GM21390 (cell line): ENCODE results near the gene CDCA4.
A peak's percentile ranks its signal among the peaks of the same experiment; 100 is the strongest.
"Not testable (repeated sequence)": the region's sequence is repeated elsewhere in the genome, so short reads cannot be mapped to it uniquely, and the experiment has no call there.

Source experiments
- ATAC-seq: cut with Tn5 transposase; IDR thresholded peaks from one replicate; pipeline ENCODE4 v1.9.1; 2021; ENCODE audit not compliant: unreplicated experiment

CDCA4 gene

DNA sequence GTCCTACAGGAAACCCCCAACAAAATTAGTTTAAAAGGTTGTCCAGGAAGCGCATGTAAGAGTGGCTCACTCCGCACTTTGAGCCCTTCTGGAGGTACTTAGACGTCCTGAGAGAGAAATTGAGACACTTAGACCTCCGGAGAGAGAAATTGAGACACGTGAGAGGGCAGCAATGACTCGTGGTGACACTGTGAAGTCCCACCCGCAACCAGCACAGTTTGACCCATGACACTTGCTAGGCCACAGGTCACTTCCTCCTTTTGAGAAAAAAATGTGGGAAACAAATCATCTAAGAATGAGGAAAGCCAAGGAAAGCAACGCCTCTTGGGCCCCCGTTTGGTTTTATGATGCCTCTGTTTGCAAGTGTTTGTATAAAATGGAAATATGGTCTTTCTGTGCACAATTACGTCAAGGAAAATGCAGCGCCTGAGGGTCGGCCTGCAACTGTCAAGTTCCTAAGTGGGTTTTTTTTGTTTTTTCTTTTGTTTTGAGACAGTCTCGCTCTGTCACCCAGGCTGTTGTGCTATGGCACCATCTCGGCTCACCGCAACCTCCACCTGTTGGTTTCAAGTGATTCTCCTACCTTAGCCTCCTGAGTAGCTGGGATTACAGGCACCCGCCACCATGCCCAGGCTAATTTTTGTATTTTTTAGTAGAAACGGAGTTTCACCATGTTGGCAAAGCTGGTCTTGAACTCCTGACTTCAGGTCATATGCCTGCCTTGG lies 13.6 kb upstream of the CDCA4 start:
- ATAC-seq, result no peak

DNA sequence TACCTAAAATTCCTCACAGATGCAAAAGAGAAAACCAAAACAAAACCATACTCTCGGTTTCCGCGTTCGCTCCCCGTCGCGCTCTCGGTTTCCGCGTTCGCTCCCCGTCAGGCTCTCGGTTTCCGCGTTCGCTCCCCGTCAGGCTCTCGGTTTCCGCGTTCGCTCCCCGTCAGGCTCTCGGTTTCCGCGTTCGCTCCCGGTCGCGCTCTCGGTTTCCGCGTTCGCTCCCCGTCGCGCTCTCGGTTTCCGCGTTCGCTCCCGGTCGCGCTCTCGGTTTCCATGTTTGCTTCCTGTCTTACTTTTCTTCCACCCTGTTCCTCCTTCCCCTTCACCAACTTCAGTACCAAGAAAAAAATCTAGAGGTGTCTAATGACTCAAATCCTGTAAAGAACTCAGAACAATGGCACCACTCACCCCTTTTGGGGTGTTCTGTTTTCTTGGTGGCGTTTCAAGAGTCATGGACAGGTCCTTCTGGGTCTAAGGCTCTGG lies 12.6 kb upstream of the CDCA4 start:
- ATAC-seq, result not testable (repeated sequence)

DNA sequence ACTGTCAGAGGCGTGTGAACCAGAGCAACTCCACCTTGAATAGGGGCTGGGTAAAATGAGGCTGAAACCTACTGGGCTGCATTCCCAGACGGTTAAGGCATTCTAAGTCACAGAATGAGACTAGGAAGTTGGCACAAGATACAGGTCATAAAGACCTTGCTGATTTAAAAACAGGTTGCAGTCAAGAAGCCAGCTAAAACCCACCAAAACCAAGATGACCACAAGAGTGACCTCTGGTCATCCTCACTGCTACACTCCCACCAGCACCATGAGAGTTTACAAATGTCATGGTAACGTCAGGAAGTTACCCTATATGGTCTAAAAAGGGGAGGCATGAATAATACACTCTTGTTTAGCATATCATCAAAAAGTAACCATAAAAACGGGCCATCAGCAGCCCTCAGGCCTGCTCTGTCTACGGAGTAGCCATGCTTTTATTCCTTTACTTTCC lies 11.6 kb upstream of the CDCA4 start:
- ATAC-seq, result not testable (repeated sequence)

DNA sequence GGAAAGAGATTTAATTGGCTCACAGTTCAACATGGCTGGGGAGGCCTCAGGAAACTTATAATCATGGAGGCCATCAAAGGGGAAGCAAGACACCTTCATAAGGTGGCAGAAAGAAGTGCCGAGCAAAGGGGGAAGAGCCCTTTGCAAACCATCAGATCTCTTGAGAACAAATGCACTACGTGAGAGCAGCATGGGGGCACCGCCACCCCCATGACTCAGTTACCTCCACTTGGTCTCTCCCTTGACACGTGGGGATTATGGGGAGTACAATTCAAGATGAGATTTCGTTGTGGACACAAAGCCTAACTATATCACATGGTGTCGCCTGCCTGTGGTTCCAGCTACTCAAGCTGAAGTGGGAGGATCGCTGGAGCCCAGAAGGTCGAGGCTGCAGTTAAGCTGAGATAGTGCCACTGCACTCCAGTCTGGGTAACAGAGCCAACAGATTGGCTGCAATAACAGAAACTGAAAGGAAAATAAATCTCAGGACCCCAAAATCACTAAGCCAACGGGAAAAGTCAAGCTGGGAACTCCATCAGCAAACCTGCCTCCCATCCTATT lies 10.0 kb upstream of the CDCA4 start:
- no peak for ATAC-seq

DNA sequence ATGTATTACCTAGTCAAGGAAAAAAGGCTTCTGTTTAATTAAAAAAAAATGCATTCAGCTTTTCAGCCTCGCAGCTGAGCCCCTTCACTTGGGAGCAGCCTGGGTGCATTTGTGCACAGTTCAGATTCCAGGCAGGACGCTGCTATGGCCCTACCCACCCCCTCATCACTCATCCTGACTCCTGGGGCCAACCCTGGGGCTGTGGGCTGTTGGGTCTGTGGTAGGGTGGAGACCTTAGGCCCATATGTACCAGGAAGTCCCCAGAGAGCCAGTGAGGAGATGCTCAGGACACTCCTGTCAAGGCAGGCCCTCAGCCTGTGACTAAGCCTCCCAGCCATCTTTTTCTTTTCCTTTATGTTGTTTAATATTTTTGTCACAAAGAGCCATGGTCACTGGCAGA lies 9.3 kb upstream of the CDCA4 start:
- ATAC-seq, result no peak

DNA sequence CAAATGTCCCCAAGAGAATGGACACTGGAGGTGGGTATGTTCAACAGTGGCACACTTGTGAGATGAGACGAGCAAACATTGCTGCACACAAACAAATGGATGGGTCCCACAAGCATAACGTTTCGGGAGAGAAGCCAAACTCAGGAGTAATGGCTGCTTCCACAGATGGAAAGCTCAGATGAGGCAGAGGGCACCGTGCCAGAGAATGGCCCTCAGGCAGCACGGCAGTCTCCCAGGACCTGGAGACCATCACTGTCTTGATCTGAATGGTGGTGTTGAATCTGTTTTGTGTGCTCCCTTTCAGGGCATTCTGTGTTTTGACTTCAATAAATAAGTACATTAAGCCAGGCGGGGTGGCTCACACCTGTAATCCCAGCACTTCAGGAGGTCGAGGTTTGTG lies 8.5 kb upstream of the CDCA4 start:
- no peak for ATAC-seq

DNA sequence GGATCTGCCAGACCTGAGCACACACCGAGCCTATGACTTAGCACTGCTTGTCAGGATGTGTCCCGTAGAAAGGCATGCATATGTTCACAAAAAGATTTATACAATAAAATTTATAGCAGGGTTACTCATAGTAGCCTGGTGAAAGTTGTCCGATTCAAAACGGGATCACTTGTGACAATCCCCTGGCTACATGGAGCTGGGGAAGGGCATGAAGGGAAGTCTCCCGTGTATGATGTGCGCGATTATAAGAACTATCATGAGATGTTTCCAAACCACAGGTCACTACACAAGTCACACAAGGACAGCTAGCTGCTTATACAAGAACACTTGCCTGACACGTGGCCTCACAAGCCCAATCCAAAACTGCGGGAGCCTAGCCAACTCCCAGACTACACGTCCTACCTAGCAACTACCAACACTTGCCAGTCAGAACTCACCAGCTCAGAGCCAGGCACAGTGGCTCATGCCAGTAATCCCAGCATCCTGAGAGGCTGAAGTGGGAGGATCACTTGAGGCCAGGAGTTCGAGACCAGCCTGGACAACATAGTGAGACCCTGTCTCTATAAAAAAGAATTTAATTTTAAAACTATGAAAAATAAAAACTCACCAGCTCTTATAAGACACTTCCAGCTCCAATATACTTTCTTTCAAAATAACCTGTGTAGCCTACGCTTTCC lies 7.5 kb upstream of the CDCA4 start:
- no peak for ATAC-seq

DNA sequence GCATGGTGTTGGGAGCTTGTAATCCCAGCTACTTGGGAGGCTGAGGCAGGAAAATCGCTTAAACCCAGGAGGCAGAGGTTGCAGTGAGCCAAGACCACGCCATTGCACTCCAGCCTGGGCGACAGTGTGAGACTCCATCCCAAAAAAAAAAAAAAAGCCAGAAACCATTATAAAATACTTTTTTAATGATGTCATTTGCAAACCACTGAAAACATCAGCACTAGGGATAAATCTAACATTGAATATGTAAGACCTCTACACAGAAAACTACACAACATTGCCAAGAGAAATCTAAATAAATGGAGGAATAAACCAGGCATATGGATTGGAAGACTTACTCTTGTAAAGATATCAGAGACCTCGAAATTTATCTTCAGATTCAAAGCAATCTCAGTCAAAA lies 6.8 kb upstream of the CDCA4 start:
- not testable (repeated sequence) for ATAC-seq

DNA sequence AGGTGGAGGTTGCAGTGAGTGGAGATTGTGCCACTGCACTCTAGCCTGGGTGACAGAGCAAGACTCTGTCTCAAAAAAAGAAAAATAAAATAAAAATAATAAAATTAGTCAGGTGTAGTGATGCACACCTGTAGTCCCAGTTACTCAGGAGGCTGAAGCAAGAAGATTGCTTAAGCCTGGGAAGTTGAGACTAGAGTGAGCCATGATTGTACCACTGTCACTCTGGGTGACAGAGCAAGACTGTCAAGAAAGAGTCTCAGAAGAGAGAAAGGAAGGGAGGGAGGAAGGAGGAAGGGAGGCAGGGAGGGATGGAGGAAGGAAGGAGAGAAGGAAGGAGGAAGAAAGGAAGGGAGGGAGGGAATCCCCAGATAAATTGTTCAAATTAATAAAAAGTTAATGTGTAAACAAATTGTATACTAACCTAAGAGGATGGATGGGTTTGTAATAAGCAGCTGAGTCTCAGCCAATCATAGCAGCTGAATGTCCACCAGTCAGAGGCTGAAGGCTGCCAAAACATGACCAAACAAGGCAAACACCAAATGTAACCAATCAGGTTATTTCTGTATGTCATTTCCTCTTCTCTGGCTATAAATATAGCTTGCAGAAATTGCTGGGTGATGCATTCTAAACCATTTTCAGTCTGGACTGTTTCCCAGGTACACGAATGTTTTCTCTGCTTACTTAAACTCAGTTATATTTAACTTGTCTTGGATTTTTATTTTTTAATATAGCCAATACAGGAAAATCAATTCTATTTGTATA lies 6.1 kb upstream of the CDCA4 start:
- ATAC-seq, result no peak

DNA sequence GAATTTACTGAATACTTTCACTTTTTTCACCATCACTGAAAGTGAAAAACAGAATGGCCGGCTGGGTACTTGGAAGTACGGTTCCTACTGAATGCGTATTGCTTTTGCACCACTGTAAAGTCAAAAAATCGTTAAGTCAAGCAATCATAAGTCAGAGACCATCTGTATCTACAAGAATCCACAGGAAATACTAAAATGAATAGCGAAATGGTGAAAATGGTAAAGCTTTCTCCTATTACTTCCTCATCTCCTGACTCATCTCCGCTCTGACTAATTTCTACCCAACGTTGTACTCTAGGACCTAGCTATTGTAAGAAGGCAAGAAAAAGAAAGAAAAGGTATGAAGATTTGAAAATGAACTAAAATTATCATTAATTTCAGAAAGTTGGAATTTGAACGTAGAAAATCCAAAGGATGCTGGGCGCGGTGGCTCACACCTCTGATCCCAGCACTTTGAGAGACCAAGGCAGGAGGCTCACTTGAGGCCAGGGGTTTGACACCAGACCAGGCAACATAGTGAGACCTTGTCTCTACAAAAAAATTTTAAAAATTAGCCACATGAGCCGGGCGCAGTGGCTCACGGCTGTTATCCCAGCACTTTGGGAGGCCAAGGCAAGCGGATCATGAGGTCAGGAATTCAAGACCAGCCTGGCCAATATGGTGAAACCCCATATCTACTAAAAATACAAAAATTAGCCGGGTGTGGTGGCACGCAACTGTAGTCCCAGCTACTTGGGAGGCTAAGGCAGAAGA lies 5.3 kb upstream of the CDCA4 start:
- peak; percentile 34 for ATAC-seq

DNA sequence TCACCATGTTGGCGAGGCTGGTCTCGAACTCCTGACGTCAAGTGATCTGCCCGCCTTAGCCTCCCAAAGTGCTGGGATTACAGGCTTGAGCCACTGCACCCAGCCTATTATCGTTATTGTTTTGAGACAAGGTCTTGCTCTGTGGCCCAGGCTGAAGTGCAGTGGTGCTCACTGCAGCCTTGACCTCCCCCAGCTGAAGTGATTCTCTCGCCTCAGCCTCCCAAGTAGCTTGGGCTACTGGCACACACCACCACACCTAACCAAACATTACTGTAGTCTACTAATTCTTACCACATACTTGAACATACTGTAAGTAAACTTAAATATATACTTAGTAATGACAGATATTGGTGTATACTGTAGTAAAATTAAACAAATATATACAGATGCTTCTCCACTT lies 4.5 kb upstream of the CDCA4 start:
- ATAC-seq, result no peak

DNA sequence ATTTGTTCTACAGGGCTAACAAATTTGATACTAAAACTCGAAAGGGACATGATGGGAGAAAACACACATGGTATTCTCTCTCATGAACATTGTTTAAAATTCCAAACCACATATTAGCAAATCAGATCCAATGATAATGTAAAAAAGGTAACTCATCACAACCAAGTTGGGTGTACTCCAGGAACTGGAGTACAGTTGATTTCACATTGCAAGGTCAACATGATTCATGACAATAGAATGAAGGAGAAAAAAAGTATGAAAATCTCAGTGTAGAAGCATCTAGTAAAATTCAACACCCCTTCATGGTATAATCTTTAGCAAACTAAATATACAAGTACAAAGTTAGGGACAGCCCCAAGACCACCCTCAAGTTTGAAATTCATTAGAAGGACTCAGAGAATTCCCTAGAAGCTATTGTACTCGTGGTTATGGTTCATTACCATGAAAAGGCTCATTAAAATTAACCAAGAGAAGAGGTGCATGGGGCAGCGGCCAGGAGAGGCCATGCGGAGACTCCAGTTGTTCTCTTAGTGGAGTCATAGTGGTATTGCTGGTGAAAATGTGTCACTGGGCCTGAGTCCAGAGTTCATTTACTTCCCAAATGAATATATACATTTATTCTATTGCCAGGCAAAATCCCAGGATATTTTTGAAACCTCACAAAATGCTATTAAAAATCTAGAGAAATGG lies 3.1 kb upstream of the CDCA4 start:
- ATAC-seq, result no peak

DNA sequence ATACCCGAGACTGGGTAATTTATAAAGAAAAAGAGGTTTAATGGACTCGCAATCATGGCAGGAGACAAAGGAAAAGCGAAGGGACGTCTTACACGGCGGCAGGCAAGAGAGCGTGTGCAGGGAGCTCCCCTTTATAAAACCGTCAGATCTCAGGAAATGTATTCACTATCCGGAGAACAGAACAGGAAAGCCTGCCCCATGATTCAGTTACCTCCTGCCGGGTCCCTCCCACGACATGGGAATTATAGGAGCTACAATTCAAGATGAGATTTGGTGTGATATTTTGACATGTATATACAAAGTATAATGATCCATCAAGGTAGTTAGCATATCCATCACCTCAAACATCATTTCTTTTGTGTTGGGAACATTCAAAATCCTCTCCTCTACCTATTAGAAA lies 2.3 kb upstream of the CDCA4 start:
- no peak for ATAC-seq

DNA sequence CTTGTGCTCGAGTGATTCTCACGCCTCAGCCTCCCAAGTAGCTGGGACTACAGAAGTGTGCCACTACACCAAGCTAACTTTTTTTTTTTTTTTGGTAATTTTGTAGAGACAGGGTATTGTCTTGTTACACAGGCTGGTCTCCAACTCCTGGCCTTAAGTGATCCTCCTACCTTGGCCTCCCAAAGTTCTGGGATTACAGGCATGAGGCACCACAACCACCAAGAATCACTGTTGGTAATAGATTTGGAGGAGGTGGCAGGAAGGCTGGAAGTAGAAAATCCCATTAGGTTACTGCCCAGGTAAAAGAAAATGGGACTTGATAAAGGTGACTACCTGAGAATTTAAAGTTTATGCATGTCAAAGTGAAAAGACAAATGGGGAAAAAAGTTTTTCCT lies 1.4 kb upstream of the CDCA4 start:
- no peak for ATAC-seq

DNA sequence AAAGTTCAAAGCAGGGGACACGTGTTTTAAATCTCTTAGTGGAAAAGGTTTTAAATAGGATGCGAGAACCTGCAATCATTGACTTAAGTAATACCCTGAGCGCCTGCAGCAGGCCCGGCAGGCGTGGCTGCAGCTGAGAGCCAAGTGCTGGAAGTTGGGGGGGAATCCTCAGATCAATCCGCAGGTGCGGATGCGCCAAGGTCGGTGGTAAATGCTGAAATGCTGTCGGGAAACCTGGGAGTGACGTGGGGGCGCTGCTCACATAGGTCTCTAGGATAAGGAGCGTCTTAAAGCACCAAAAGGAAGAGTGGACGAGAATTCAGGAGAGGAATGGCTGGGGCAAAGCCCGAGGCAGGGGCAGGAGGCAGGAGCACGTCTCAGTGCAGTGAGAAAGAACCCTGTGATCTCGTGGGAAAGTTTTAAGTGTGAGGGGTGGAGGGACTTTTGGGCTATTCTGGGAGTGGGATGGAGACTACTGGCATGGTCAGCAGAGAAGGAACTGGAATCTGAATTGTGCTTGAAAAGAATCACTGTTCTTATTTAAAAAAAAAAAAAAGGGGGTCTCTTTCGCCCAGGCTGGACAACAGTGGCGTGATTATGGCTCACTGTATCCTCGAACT lies 883 bp upstream of the CDCA4 start:
- peak; percentile 1 for ATAC-seq

DNA sequence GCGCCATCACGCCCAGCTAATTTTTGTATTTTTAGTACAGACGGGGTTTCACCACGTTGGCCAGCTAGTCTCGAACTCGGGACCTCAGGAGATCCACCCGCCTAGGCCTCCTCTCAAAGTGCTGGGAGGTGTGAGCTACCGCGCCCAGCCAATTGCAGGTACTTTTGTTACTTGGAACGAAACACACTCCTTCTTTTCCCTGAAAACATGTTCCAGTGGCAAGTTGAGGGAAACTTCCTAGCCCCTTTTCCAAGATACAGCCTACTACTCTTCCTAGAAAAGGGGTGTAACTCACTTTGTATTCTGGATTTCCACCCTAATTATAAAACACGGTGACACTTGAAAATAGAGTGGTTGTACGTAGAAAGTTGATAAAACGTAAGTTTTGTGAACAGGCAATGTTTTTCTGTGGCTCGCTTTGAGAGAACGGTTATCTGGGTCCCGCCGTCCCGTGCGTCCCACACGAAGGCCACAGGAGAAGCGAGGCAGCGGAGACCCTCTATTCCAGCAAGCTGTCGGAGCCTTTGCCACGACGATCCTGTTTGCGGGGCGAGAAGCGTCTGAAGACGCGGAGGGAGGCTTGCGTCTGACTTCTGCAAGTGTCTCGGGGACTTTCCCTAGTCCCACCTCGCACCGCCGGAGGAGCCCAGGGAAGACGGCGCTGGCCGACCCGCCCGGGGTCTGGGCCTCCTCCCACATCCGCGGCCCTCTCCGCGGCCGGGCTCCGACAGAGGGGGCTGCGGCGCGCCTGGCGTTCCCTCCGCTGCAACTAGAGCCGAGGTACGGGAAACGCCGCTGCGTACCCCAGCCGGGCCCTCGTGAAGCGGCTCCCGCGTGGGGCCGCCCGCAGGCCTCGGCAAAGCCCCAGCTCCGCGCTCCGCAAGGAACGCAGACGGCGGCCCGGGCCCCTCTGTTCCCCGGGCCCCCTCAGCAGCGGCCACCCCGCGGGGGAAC lies 745 bp downstream of the CDCA4 start:
- ATAC-seq, result peak; percentile 16

DNA sequence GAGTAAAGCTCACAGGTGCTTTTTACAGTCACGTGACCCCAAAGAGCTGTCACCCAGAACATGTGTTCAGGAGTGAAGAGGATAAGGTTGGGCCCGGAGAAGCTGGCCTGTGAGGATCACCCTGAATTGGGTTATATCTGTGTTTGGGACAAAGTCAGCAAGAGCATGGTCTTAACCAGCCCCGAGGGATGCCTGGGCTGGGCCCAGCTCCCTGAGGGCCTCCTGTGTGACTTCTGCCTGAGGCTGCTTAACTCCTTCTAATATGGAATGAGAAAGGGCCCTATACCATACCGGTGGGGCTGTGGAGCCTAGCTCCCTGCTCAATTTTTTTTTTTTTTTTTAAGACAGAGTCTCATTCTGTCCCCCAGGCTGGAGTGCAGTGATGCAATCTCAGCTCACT lies 2.5 kb downstream of the CDCA4 start:
- no peak for ATAC-seq

DNA sequence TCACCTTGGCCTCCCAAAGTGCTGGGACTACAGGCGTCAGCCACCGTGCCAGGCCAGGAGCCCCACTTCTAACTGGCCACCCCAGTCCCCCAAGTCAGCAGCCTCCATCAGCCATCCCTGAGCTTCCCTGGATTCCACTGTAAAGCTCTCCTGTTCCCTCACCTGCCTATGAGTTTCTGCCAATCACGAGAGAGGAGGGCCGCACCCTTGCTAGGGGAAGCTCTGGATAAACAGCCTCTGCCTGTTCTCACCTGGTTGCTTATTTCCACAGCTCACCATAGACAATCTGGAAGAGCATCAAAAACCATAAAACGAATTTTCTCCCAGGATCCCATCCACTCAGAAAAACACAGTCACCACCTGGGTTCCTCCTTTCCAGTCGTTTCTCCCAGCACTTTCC lies 5.0 kb downstream of the CDCA4 start:
- ATAC-seq, result no peak

DNA sequence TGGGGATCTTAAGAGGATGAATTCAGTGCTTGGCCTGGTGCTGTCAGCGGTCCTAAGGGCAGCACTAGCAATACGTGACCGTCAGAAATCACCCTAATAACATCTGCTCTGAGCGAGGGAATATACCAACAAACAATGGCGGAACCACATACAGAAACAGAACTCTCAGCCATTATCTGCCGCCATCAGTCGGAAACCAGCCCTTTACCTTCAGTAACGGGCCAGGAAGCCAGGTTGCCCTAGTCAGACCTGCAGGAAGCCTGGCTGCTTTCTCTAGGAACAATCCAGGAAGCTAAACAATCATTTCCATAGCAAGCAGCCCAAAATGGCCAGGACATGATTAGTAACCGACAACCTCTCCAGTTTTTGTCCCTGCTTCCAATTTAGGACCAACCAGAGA lies 5.6 kb downstream of the CDCA4 start:
- no peak for ATAC-seq
